ENCODE measurements around the gene SLC25A34.
"Not testable (repeated sequence)": the region's sequence is repeated elsewhere in the genome, so short reads cannot be mapped to it uniquely, and the experiment has no call there.

Gene SLC25A34

DNA sequence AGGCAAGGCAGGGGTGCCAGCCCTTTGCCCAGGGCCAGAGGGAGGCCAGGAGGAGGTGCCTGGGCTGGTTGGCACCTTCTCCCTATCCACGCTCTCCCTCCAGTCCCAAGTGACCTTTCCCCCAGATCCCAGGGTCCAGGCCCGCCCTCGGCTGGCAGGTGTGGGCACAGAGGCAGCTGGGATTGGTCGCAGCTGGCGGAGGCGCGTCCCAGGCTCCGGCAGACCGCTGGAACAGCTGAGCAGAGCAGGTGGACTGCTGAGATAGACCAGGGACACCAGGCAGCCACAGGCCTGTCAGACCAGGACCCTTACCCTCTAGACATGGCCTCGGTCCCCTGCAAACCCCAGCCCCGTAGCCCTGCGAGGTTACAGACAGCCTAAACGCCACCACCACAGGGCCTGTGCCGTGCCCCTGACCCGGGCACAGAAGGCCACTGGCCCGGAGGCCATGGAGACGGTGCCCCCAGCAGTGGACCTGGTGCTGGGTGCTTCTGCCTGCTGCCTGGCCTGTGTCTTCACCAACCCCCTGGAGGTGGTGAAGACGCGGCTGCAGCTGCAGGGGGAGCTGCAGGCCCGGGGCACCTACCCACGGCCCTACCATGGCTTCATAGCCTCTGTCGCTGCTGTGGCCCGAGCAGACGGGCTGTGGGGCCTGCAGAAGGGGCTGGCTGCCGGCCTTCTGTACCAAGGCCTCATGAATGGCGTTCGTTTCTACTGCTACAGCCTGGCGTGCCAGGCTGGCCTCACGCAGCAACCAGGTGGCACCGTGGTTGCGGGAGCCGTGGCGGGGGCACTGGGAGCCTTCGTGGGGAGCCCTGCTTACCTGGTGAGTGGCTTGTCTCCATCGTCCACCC, at the start of gene SLC25A34:
Gene SLC25A34 (plus strand): TSS at position 221 of the 854 bp plus-strand sequence. CDS start 228 bp downstream, at position 449.
- no peak for DNase-seq

DNA sequence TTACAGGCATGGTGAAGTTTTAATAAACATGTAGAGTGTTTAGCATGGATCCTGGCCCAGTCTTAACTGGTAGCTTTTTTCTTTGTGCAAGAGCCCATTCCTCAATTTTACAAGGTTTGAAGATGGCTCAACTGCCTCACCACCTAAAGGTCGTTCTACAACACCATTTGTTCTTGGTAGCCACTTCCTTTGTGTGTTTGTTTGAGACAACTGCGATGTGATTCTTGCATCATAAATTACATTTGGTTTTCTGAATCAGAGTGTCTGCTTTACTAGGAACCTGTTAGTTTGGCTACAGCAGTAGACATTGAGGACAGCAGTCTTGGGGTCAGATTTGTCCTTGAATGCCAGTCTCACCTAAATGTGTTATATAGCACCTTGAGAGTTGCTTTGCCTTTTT, 48.6 kb upstream of the SLC25A34 start:
- DNase-seq: no peak

DNA sequence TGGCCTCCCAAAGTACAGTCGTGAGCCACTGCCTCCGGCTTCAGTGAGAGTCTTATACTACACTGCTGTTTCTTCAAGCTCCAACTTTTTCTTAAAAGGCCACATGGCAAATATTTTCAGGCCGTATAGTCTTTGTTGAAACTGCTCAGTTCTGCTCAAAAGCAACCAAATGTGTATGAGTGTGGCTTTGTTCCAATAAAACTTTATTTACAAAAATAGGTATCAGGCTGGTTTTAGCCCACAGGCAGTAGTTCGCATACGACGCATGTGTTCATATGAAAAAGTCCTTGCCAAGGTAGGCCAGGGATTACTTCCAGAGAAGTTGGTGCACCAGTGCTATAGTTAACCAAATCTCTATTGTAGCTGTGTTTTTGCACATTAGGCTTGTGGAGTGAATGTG, 45.7 kb upstream of the SLC25A34 start:
- DNase-seq: no peak

DNA sequence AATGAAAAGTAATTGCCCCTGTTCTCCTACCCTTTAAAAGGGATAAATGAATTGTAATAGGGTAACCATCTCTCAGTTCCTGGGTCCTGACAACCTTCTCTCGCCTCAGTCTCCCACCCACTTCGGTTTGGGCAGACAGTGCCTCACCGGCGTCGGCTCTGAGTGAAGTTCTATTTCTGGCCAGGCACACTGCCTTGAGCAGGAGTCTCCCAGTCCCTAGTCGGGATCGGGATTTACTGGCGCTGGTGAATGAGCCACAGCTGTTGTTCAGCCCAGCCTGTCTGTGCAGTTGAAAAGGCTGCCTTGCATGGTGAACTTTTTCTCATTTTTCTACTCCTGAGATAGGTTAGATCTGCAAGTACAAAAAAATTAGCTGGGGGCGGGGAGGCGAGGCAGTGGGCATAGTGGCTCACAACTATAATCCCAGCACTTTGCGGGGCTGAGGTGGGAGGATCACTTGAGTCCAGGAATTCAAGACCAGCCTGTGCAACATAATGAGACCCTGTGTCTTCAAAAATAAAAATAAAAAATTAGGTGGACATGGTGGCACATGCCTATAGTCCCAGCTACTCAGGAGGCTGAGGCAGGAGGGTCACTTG, 44.5 kb upstream of the SLC25A34 start:
- no peak for DNase-seq

DNA sequence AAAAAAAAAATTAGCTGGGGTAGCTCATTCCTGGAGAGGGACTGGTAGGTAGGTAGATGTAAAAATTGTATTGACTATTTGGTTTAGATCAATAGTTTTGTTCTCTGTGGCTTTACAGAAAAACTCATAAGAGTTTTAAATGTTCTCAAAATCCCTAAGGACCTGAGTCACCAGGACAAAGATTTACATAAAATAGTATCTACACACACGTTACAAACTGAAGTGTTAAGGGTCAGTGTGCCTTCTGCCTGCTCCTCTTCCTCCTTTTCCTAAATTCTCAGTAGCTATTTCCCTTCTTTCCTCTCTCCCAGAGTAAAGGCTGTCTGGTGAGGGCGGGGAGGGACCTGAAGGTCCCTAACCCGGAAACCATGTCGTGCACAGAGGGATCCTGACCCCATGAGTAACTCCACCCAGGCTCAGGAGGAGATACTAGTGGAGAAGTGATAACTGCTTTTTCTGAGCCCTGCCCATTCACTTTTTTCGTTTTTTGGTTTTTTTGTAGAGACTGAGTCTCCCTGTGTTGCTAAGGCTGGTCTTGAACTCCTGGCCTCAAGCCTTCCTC, 43.9 kb upstream of the SLC25A34 start:
- no peak for DNase-seq

DNA sequence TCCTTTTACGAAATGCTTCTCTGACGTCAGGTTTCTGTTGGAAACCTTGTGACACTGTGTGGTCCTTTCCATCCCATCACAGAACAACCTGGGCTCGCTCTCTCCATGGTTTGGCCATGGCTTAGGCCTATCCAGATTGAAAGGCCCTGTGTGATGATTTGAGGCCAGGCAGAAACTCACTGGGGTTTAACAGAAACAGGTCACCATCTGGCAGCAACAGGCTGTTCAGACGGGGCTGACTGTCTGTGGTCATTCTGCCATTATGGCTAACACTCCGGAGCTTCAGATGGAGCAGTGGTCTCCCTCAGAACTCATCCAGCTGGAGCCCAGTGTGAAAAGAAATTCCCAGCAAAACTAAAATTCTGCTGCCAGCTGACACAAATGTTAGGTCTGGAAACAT, 42.7 kb upstream of the SLC25A34 start:
- no peak for DNase-seq

DNA sequence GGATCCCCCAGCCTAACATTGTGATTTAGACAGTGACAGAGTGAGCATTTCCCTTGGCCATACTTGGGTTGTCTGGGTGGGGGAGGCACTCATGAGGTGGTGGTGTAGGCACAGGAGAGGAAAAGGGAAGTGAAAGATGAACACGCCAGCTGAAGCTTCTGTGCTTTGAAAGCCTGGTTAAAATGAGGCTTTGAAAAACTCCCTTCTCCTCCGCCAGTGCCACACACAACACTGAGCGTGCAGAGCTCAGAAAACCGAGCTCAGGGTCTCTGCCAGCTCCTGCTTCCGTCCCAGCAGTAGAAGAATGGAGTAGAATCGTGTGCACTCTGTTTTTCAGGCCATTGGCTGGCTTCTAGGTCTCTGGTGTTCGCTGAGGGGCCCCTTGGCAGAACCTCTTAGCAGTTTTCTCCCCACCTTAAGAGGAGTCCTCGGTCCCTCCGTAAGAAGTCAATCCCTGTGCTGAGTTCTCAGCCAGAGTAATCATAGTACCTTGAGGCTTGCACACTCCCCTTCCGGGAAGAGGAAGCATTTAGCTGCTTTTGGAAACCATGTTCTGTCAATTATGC, 39.0 kb upstream of the SLC25A34 start:
- no peak for DNase-seq

DNA sequence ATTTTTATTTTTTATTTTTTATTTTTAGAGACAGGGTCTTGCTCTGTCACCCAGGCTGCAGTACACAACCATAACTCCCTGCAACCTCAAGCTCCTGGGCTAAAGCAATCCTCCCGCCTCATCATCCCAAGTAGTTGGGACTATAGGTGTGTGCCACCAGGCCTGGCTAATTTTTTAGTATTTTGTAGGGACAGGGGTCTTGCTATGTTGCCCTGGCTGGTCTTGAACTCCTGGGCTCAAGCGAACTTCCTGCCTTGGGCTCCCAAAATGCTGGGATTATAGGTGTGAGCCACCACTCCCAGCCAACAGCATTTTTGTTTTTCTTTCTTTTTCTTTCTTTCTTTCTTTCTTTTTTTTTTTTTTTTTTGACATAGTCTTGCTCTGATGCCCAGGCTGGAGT, 37.9 kb upstream of the SLC25A34 start:
- no peak for DNase-seq

DNA sequence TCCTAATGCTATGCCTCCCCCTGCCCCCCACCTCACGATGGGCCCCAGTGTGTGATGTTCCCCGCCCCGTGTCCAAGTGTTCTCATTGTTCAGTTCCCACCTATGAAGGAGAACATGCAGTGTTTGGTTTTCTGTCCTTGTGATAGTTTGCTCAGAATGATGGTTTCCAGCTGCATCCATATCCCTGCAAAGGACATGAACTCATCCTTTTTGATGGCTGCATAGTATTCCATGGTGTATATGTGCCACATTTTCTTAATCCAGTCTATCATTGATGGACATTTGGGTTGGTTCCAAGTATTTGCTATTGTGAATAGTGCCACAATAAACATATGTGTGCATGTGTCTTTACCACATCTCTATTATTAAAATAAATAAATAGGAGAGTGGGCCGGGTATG, 36.7 kb upstream of the SLC25A34 start:
- not testable (repeated sequence) for DNase-seq

DNA sequence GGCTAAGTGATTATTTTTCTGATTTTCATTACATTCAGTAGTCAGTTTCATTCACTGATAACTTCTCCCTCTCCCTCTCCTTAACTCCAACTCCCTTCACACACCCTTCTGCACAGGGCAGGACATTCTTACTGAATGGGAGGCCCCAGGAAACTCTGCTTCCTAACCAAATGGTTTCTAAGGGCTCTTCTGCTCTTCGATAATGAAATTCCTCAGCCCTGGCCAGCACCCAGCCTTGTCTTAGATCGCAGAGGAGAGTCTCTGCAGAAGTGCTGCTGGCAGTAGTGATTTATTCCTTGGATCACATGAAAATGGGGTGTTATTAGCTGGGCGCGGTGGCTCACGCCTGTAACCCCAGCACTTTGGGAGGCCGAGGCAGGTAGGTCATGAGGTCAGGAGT, 35.5 kb upstream of the SLC25A34 start:
- DNase-seq: no peak

DNA sequence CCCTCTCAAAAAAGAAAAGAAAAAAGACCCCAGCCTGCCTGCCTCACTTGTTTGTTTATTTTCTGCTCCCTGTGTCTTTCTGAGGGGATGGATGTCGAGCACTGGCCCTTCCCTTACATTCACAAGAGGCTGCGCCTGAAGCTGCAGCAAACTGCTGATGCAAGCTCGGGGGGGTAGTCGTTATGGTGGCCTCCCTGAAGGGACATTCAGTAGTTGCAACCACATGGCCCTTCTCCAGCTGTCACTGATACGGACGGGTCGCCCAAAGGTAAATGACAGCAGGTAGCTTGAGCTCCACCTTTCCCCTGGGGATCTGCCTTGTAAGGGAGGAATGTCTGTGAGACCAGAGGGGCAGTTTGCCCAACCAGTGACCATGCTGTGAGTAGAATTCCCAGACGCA, 34.3 kb upstream of the SLC25A34 start:
- no peak for DNase-seq

DNA sequence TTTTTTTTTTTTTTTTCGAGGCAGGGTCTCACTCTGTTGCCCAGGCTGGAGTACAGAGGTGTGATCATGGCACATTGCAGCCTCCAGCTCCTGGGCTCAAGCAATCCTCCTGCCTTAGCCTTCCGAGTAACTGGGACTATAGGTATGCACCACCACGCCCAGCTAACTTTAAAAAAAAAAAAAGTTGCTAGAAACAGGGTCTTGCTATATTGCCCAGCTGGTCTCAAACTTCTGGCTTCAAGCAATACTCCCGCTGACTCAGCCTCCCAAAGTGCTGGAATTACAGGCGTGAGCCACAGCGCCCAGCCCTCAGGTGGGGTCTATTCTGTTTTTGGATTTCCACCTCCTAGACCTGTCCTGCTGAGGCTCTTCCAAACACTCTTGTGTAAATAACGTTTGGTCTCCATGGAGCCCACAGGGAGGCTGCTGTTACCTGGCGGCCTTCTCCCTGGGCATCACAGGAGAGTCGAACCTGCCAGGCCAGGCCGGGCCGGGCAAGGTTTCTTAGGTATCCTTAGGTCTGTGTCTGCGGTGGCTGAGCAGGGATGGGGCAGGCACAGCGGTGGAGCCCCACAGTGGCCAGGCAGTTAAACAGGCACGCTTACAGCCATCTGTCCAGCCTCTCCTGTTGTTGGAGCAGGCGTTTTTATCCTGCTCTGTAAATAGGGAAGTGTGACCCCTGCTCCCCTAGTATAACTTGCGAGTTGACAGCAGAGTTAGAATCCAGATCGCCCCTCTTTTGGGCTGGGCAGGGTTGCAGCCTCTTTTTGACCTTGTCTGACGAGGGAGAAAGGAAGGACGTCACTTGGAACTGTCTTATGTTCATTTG, 33.1 kb upstream of the SLC25A34 start:
- DNase-seq: no peak

DNA sequence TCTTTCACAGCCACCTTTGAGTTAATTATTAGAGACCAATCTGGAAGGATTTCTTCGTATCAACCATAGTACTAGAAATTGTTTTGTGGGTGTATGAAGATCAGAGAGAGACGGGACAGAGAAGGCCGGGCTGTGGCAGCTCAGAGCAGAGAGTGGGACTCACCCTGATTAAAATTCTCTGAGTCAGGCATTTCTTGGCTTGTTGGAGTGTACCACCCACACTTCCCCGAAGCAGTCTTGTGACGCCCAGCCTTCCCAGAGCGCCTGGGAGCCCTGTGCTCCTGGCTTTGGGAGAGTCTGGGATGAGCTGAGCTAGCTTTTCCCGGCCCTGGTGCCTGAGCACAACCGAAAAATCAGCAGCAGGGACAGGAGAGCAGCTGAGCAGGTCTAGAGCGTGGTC, 32.5 kb upstream of the SLC25A34 start:
- DNase-seq: no peak

DNA sequence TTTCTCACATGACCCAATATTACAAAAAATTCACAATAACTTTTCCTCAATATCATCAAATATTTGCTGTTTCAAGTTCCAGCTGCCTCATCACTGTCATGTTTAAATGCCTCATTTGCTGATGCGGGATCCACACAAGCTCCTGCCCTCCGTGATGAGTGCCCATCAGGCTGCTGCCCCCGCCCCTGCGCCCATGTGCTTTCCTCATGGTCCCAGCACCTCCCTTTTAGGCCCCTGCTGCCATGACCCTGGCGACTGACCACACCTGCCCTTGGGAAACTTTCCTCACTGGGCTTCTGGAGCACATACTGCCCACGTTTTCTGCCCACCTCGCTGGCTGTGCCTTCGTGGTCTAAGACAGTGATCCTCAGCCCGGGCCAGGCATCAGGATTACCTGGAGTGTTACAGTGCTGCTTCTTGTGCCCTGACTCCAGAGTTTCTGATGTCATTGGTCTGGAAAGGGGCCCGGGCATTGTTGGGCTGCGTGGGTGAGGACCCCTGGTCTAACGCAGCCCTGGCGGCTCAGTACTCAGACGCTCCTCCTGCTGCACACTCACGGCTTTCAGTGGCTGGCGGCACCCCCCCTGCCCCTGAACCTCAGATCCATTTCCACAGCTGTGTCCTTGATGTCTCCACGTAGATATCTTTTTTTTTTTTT, 31.4 kb upstream of the SLC25A34 start:
- no peak for DNase-seq

DNA sequence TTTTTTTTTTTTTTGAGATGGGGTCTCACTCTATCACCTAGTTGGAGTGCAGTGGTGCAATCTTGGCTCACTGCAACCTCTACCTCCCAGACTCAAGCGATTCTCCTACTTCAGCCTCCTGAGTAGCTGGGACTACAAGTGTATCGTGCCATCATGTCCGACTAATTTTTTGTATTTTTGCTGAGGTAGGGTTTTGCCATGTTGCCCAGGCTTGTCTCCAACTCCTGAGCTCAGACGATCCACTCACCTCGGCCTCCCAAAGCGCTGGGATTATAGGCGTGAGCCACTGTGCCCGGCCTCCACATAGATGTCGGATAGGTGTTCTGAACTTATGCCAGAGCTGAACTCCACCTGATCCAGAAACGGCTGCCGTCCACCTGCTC, 30.9 kb upstream of the SLC25A34 start:
- no peak for DNase-seq

DNA sequence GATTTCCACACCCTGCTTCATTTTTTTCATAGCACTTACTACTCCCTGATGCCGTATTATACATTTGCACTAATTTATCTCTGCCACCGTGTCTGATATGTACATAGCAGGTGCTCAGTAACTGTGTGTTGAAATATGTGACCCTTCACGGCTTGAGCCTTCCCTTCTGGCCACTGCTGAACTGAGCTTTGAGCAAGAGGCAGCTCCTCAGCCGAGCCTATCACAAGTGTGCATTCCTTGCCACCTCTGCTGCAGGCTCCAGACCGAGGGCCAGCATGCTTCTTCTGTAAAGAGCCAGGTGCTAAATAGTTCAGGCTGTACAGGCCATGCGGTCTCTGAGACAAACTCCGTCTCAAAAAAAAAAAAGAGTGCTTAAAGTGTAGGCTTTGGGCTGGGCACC, 29.3 kb upstream of the SLC25A34 start:
- no peak for DNase-seq

DNA sequence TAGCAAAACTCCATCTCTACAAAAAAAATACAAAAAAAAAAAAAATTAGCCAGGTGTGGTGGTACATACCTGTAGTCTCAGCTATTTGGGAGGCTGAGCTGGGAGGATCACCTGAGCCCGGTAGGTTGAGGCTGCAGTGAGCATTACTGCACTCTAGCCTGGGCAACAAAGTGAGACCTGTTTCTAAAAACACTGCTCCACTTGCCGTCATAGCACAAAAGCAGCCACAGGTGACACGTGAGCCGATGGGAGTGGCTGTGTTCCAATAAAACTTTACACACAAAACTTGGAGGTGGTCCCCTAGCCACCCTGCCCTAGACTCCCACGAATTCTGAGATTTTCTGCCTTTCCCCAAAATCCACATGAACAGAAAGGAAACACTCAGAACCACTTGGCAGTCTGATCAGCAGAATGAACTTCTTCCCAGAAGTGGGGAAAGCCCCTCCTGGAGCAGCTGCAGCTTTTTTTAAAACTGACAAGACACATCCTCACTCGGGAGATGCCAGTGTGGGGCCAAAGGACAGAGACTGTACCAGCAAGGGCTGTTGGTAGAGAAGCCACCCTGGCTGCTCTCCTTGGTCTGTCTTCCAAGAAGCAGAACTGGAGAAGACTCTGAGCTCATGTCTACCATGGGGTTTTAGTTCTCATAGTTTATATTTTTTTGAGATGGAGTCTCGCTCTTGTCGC, 28.7 kb upstream of the SLC25A34 start:
- no peak for DNase-seq

DNA sequence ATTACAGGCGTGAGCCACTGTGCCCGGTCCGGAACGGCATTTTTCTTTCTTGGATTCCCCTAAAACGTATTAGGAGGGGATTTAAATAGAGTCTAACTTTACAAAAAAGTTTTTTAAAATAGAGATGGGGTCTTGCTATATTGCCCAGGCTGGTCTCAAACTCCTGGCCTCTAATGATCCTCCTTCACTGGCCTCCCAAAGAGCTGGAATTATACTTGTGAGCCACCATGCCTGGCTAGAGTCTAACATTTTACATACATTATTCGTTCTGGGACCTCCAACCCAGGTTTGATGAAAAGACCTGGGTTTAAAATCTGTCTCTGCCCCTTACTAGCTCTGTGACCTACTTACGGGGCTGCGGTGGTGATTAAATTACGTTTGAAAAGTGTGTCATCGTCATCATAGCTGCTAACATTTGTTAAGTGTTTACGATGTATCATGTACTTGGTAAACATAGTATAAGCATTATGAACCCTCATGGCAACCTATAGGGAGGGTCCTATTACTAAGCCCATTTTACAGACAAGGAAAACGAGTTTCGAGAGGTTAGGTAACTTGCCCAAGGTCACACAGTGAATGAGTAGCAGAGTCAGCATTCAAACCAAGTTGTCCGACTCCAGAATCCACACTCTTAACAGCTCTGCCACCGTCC, 27.4 kb upstream of the SLC25A34 start:
- no peak for DNase-seq

DNA sequence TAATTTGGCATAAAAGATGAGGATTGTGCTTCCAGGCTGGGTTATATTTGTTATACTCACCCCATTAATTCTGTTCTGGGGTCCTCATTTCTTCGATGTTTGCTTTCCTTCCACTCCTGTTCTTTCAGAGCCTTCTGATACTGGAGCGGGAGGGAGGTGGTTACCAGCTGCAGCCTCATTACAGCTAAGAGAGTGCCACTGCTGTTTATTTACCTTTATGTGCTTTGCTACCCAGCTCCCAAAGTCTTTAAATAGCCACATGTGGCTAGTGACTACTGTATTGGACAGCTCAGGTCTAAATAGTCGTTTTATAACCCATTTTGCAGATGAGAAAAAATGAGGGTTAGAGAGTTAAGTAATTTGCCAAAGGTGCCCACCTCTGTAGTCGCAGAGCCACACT, 26.8 kb upstream of the SLC25A34 start:
- DNase-seq: no peak

DNA sequence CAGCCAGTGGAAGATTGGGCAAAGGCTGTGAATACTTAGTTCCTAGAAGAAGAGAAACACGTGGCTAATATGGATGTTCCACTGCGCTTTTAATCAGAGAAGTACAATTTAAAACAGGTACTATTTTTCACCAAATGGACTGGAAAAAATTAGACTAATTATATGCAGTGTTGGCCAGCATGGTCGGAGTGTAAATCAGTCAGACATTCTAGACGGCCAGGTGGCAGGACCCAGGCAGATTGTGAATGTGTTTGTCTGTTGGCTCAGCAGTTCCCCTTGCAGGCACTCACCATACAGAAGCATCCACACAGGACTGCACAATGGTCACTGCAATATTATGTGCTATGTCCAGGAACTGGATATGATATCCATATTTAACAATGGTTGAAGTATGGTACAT, 23.9 kb upstream of the SLC25A34 start:
- no peak for DNase-seq

DNA sequence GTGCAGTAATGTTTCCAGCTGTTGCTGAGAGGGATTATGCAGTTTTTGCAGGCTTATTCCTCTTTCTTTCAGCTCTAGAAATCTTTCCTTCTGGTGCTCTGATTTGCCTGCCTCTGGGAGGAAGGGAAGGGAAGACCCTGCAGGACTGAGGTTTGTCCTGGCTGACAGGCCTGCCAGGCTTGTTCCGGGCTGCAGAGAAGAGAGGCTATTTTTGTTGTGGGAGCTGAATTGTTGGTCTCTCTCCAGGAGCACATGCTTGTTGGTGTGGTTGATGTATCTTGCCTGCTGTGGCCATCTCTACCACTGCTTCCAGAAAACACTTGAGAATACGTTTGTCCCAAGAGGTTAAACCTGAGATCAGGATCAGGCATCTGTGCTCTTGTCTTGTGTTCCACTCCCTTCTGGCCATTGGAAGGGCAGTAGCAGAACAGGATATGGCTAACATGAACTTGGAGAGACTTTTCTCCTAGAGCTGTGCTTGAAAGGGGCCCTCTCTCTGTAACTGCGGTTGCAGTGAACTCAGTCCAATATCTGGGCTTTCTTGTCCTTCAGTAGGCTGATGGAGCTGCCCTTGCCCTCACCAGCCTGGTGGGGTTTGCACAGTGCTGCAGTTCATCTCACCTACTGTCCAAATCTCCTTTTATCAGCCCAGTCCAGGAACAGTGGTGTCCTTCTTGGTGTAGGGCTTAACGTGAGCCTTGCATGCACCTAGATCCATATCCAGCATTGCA, 21.5 kb upstream of the SLC25A34 start:
- no peak for DNase-seq

All from stimulated activated naive CD4-positive, alpha-beta T cell treated with Interleukin-2 at 50 U/mL for 16 hours (primary cell).